Measurements from ENCODE around the gene NAGLU. TPM values are rescaled to one million over a fixed set of nuclear protein-coding genes. Genes with fewer than 3 reads are reported as not detected.

The NAGLU gene
- total and polyA plus RNA-seq, 2 of the 13 experiments (the other 11 are each of a cell fraction or from before 2014, with no cell fraction given) = 28.2 to 40.1 TPM

GRCh38 chr17:42544874-42545283, 8.8 kb downstream of the NAGLU start (continued):
- TF ChIP-seq SNAPC4 (CRISPR knock-in tag; IDR thresholded peaks at IDR 0.05) (no peak), ZNF724P (CRISPR knock-in tag; IDR thresholded peaks at IDR 0.05; ENCODE audit: borderline replicate concordance) (peak; percentile 42; the same call in 1 of the 2 replicates), ZKSCAN8 (CRISPR knock-in tag; IDR thresholded peaks at IDR 0.05; ENCODE audit: borderline replicate concordance) (no peak), MLXIP (CRISPR knock-in tag; IDR thresholded peaks at IDR 0.05; ENCODE audit: borderline replicate concordance) (no peak), AKNA (CRISPR knock-in tag; IDR thresholded peaks at IDR 0.05; ENCODE audit: borderline replicate concordance) (no peak), ZNF891 (CRISPR knock-in tag; IDR thresholded peaks at IDR 0.05) (no peak), MED1 (CRISPR knock-in tag; IDR thresholded peaks at IDR 0.05) (peak; percentile 68), ESRRA (CRISPR knock-in tag; IDR thresholded peaks at IDR 0.05; ENCODE audit: low read depth) (peak; percentile 62), CSRNP2 (CRISPR knock-in tag; conservative IDR thresholded peaks at IDR 0.05; ENCODE audit: low read depth) (no peak), DMAP1 (CRISPR knock-in tag; IDR thresholded peaks at IDR 0.05) (peak; percentile 24; the same call in 1 of the 2 replicates), RFX1 (IDR thresholded peaks at IDR 0.05) (peak; percentile 84), ARNT2 (CRISPR knock-in tag; IDR thresholded peaks at IDR 0.05; ENCODE audit: low read depth) (no peak), MEIS1 (CRISPR knock-in tag; IDR thresholded peaks at IDR 0.05; ENCODE audit: borderline replicate concordance) (no peak), GABPA (IDR thresholded peaks at IDR 0.05; ENCODE audit: low read depth, low read length) (no peak), GABPA (CRISPR knock-in tag; IDR thresholded peaks at IDR 0.05; ENCODE audit: low read depth) (no peak), MTF1 (CRISPR knock-in tag; IDR thresholded peaks at IDR 0.05) (no peak), MTA1 (CRISPR knock-in tag; IDR thresholded peaks at IDR 0.05; ENCODE audit: borderline replicate concordance) (no peak)

Measured in HepG2 (cell line).